ENCODE data around the gene CENPH.
"Not testable (repeated sequence)": the region's sequence is repeated elsewhere in the genome, so short reads cannot be mapped to it uniquely, and the experiment has no call there.

The CENPH gene

GRCh38 chr5:69189162-69190086, at the start of gene CENPH:
TSS of gene CENPH (plus strand) at chr5:69189583. CDS start at chr5:69189635, 52 bp downstream.
- ChIA-PET POLR2A (interaction anchor here (1.1 to 1.7 kb wide), 4 partner anchors 9 to 145 kb away, joined by 3 to 4 read pairs (median 4); partner anchors contain the start of gene CCNB1), CTCF (interaction anchor here (1.1 to 1.7 kb wide), 2 partner anchors 16 to 96 kb away, joined by 3 to 4 read pairs; partner anchors contain the start of gene SLC30A5)
- no peak for TF ChIP-seq CTCF (IDR thresholded peaks at IDR 0.05; ENCODE audit: insufficient read depth, low read length, missing control alignments)
- H3K4me3 ChIP-seq (ENCODE audit: low read depth, low read length): peak within 1 kb of the TSS; percentile 78
- peak; percentile 31 for DNase-seq (ENCODE audit: low read depth, low spot score)

- H3K4me3 ChIP-seq (ENCODE audit: low read depth, low read length); CTCF ChIA-PET; POLR2A ChIA-PET; DNase-seq (ENCODE audit: low read depth, low spot score): not testable (repeated sequence)
These were observed 49.1 kb upstream of the CENPH start for GRCh38 chr5:69140239-69140638.

- no peak for TF ChIP-seq CTCF (IDR thresholded peaks at IDR 0.05; ENCODE audit: insufficient read depth, low read length, missing control alignments)
- no peak overlapping the region for H3K4me3 ChIP-seq (ENCODE audit: low read depth, low read length)
- ChIA-PET POLR2A (no interaction called here), CTCF (no interaction called here)
- no peak for DNase-seq (ENCODE audit: low read depth, low spot score)
These were observed 48.6 kb upstream of the CENPH start for GRCh38 chr5:69140827-69141226.

GRCh38 chr5:69148576-69148975, 40.8 kb upstream of the CENPH start:
- POLR2A ChIA-PET; DNase-seq (ENCODE audit: low read depth, low spot score); H3K4me3 ChIP-seq (ENCODE audit: low read depth, low read length); CTCF ChIA-PET: not testable (repeated sequence)

GRCh38 chr5:69148981-69149675, 40.3 kb upstream of the CENPH start:
- POLR2A ChIA-PET: no interaction called here
- no peak for TF ChIP-seq CTCF (IDR thresholded peaks at IDR 0.05; ENCODE audit: insufficient read depth, low read length, missing control alignments)
- H3K4me3 ChIP-seq (ENCODE audit: low read depth, low read length): no peak overlapping the region
- CTCF ChIA-PET: no interaction called here
- DNase-seq (ENCODE audit: low read depth, low spot score): no peak

- no peak for DNase-seq (ENCODE audit: low read depth, low spot score)
- CTCF ChIA-PET: no interaction called here
- POLR2A ChIA-PET: no interaction called here
- TF ChIP-seq CTCF (IDR thresholded peaks at IDR 0.05; ENCODE audit: insufficient read depth, low read length, missing control alignments): no peak
- H3K4me3 ChIP-seq (ENCODE audit: low read depth, low read length): no peak overlapping the region
These were observed 39.7 kb upstream of the CENPH start for GRCh38 chr5:69149676-69150010.

GRCh38 chr5:69152731-69153130, 36.7 kb upstream of the CENPH start:
- DNase-seq (ENCODE audit: low read depth, low spot score): no peak
- H3K4me3 ChIP-seq (ENCODE audit: low read depth, low read length): no peak overlapping the region
- TF ChIP-seq CTCF (IDR thresholded peaks at IDR 0.05; ENCODE audit: insufficient read depth, low read length, missing control alignments): no peak
- ChIA-PET CTCF (interaction anchor here (0.8 kb wide), 1 partner anchor 9 kb away, joined by 3 read pairs; no protein-coding TSS in a partner anchor), POLR2A (no interaction called here)
